Left ventricle myocardium superior (tissue), 1 donor: ENCODE results near the gene WNT1. TPM values are rescaled to one million over a fixed set of nuclear protein-coding genes. Genes with fewer than 3 reads are reported as not detected.
A peak's percentile ranks its signal among the peaks of the same experiment; 100 is the strongest.

ENCODE experiments used
- ATAC-seq: fragments of 200-7000 bp; cut with Tn5 transposase; one replicate; pipeline ENCODE4 v1.9.1; 2020; ENCODE audit warnings: mild to moderate bottlenecking, moderate library complexity
- DNase-seq: peaks from one replicate; pipeline ENCODE4 v3.0.0-alpha.2; 2020
- intact Hi-C: fragments of 100-400 bp; cut with micrococcal nuclease; formaldehyde crosslinking; loops from one replicate; pipeline ENCODE4 v1.11.0; 2022
- total RNA-seq: library from RNA; stranded (reverse); fragmentation: NEBNext Ultra II Directional; extraction: Animal tissue kit (Norgen Biotek cat#: 25700); gene quantifications from one replicate; pipeline ENCODE4 v1.2.1, GENCODE V29; 2021
- donor health status: DM: no; HTN: yes; CAD: no; lungs with severe emphysema.

The WNT1 gene
- total RNA-seq, 1 donor from 2014 or later, result not detected

DNA sequence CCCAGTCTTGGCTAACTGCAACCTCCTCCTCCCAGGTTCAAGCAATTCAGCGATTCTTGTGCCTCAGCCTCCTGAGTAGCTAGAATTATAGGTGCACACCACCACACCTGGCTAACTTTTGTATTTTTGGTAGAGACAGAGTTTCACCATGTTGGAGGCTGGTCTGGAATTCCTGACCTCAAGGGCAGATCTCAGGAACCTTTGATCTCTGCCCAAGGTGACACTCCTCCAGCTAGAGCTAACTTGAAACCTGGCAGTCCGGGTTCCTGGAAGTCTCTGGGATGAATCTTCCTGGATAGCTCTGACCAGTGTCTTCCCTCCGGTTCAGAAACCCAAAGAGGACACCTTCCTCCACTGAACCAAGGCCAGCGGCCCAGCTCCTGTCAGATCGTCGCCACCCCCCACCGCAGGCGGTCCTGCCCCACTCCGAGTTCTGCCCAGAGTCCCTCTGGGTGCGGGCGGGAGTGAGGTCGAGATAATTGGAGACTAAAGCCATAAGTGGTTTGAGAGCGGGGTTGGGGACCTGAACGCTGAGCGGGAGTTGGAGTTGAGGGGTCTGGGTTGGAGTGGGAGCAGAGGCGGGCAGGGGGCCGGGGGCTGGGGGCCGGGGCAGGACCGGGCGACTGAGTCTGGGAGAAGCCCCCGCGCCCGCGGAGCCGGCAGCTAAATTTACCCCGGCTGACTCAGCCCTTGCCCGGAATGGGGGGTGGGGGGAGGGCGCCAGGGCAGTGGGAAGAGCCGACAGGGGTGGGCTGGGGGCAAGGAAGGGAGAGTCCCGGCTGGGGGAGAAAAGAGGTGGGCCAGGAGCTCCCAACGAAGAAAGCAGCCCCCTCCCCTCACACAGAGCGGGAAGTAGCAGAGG, 16.3 kb downstream of the WNT1 start:
- intact Hi-C loops, result no loop called here
- no peak for DNase-seq

GRCh38 chr12:48995086-48995879, 17.2 kb downstream of the WNT1 start:
- DNase-seq (peak; percentile 88), ATAC-seq (peak; percentile 79)
- intact Hi-C loops, result no loop called here

More for the DNA sequence above, 16.3 kb downstream of the WNT1 start:
- ATAC-seq, result no peak

GRCh38 chr12:48996794-48997718, 18.9 kb downstream of the WNT1 start:
- intact Hi-C loops, result no loop called here
- ATAC-seq, result peak; percentile 73
- DNase-seq, result peak; percentile 89

GRCh38 chr12:48997719-48998496, 19.8 kb downstream of the WNT1 start:
- intact Hi-C loops, result no loop called here
- DNase-seq, result peak; percentile 45
- peak; percentile 1 for ATAC-seq

GRCh38 chr12:48998497-48999353, 20.6 kb downstream of the WNT1 start:
- intact Hi-C loops, result no loop called here
- DNase-seq, result peak; percentile 48
- ATAC-seq, result no peak

GRCh38 chr12:48999371-49000131, 21.4 kb downstream of the WNT1 start, which contains the start of gene DDN:
DDN (minus strand) TSS chr12:48999375; CDS start chr12:48999287, 88 bp downstream.
- intact Hi-C loops, result no loop called here
- DNase-seq (peak; percentile 62), ATAC-seq (peak; percentile 58)

- ATAC-seq (no peak), DNase-seq (no peak)
- intact Hi-C loops, result no loop called here
Observed at GRCh38 chr12:49000346-49000745, 22.2 kb downstream of the WNT1 start.

GRCh38 chr12:49008943-49009342, 30.8 kb downstream of the WNT1 start:
- intact Hi-C loops, result no loop called here
- DNase-seq, result no peak
- no peak for ATAC-seq

DNA sequence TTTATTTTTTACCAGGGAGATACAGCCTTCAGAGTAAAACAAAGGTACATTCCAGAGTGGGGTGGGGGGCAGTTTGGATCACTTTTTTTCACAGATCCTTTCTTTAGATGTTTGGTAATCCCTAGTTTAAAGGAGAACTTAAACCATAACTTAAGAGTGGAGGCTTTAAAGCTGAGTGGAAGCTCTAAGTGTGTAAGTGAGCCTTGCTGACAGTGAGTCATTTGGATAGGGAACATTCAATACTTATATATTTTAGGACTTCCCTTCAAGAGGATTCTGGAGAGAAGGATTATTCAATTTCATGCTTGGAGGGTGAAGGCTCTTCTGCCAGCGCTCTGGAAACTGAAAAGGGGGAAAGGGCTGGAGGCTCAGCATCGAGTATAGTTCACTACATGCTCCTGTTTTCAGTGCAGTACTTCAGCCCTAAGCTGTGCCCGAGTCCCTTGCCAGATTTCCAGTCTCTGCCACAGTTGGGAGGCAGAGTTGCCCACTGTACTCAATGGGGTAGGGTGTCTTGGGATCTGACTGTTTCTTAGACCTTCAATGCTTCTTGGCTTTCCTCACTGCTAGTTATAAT, 32.1 kb downstream of the WNT1 start:
- ATAC-seq, result no peak
- intact Hi-C loops, result no loop called here
- DNase-seq, result no peak

GRCh38 chr12:49012739-49013138, 34.6 kb downstream of the WNT1 start:
- no peak for DNase-seq
- ATAC-seq, result no peak
- intact Hi-C loops, result no loop called here

DNA sequence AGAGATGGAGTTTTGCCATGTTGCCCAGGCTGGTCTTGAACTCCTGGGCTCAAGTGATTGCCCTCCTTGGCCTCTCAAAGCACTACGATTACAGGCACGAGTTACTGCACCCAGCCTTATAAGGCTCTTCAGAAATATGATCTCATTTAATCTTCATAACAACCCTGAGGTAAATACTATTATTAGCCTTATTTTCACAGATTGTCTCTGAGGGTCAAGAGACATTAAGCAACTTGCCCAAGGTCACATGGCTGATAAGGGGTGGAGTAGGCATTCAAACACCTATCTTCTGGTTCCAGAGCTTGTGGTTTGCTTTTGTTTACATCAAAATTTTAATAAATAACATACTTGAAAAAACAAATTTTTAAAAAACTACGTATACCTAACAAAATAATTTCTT, 35.3 kb downstream of the WNT1 start:
- intact Hi-C loops, result no loop called here
- no peak for ATAC-seq
- DNase-seq, result no peak

DNA sequence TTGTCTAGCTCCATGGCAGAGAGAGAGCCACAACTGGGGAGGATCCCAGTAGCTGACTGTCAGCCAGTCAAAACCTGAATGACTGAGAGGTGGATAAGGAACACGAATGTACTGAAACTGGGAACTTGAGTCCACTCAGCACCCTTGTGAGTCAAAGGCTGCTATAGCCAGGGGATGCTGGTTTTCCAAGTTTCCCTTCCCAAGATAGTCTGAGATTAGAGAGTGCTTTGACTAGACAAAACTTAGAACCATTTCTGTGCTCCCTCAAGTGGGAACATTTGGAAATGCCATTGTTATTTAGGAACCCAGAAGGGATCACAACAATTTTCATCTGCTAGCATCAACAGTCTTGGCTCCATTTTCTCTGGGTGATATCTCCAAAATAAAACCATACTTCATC, 36.4 kb downstream of the WNT1 start:
- DNase-seq (no peak), ATAC-seq (no peak)
- intact Hi-C loops, result no loop called here

GRCh38 chr12:49015196-49015595, 37.1 kb downstream of the WNT1 start:
- no peak for DNase-seq
- intact Hi-C loops, result no loop called here
- no peak for ATAC-seq

- DNase-seq (peak; percentile 47), ATAC-seq (peak; percentile 61)
- intact Hi-C loops, result no loop called here
Observed at GRCh38 chr12:49017891-49018260, 39.8 kb downstream of the WNT1 start.

- ATAC-seq (peak; percentile 95), DNase-seq (peak; percentile 97)
- intact Hi-C loops, result no loop called here
Observed at GRCh38 chr12:49018261-49019119, 40.4 kb downstream of the WNT1 start, which contains the start of gene PRKAG1. PRKAG1 (minus strand) TSS chr12:49018776; CDS start chr12:49018740, 36 bp downstream.

GRCh38 chr12:49019120-49019430, 41.0 kb downstream of the WNT1 start:
- ATAC-seq (peak; percentile 13), DNase-seq (no peak)
- intact Hi-C loops, result no loop called here
